Measurements from ENCODE around the gene APIP. TPM values are rescaled to one million over a fixed set of nuclear protein-coding genes. Genes with fewer than 3 reads are reported as not detected.

APIP gene
- total RNA-seq, 4 donors from 2014 or later = 28.8 to 54.9 (median 33.6) TPM

- no peak for ATAC-seq
- Histone ChIP-seq H3K27me3 (no peaks in the 10 kb centered on the region), H3K36me3 (no peaks in the 10 kb centered on the region), H3K9me3 (no peaks in the 10 kb centered on the region), H3K27ac (no peak overlapping the region), H3K4me3 (no peak overlapping the region), H3K4me1 (no peaks in the 10 kb centered on the region)
- TF ChIP-seq POLR2A (IDR thresholded peaks at IDR 0.05) (no peak), POLR2AphosphoS5 (IDR thresholded peaks at IDR 0.05) (no peak), EP300 (IDR thresholded peaks at IDR 0.05) (no peak), CTCF (IDR thresholded peaks at IDR 0.05) (no peak)
- WGBS, 2 donors (ENCODE audit: low coverage in 1 of 2) = 71 to 100% methylated on average over 2 of the region's 2 CpGs
Observed at GRCh38 chr11:34857463-34857862, 58.7 kb downstream of the APIP start.

- TF ChIP-seq POLR2AphosphoS5 (IDR thresholded peaks at IDR 0.05) (no peak), EP300 (IDR thresholded peaks at IDR 0.05) (no peak), POLR2A (IDR thresholded peaks at IDR 0.05) (no peak), CTCF (IDR thresholded peaks at IDR 0.05) (no peak)
- no peak overlapping the region for H3K27ac ChIP-seq
- H3K27me3 ChIP-seq = no peaks in the 10 kb centered on the region
- H3K4me1 ChIP-seq = no peaks in the 10 kb centered on the region
- H3K9me3 ChIP-seq = no peaks in the 10 kb centered on the region
- ATAC-seq = no peak
- 29 to 31% methylated on average over 1 of the region's 1 CpG for WGBS, 2 donors (ENCODE audit: low coverage in 1 of 2)
- H3K4me3 ChIP-seq = no peak overlapping the region
- H3K36me3 ChIP-seq = no peaks in the 10 kb centered on the region
Observed at GRCh38 chr11:34856251-34856650, 59.9 kb downstream of the APIP start.

- WGBS, 2 donors (ENCODE audit: low coverage in 1 of 2) = 67 to 75% methylated on average over 3 of the region's 3 CpGs
- H3K9me3 ChIP-seq = no peaks in the 10 kb centered on the region
- H3K27ac ChIP-seq = no peak overlapping the region
- ATAC-seq = no peak
- no peak overlapping the region for H3K4me3 ChIP-seq
- H3K4me1 ChIP-seq = no peaks in the 10 kb centered on the region
- H3K27me3 ChIP-seq = no peaks in the 10 kb centered on the region
- no peaks in the 10 kb centered on the region for H3K36me3 ChIP-seq
- TF ChIP-seq CTCF (IDR thresholded peaks at IDR 0.05) (no peak), POLR2AphosphoS5 (IDR thresholded peaks at IDR 0.05) (no peak), POLR2A (IDR thresholded peaks at IDR 0.05) (no peak), EP300 (IDR thresholded peaks at IDR 0.05) (no peak)
Observed at GRCh38 chr11:34855754-34856095, 60.5 kb downstream of the APIP start.

GRCh38 chr11:34855021-34855753 is 61.0 kb downstream of the APIP start:
- H3K27me3 ChIP-seq = no peaks in the 10 kb centered on the region

More at GRCh38 chr11:34855021-34855753, 61.0 kb downstream of the APIP start:
- WGBS, 2 donors (ENCODE audit: low coverage in 1 of 2) = 90% methylated on average over 2 to 5 of the region's 5 CpGs
- ATAC-seq = no peak
- H3K4me3 ChIP-seq = no peak overlapping the region
- no peaks in the 10 kb centered on the region for H3K4me1 ChIP-seq
- H3K27ac ChIP-seq = no peak overlapping the region
- H3K36me3 ChIP-seq = no peaks in the 10 kb centered on the region
- H3K9me3 ChIP-seq = no peaks in the 10 kb centered on the region
- TF ChIP-seq POLR2AphosphoS5 (IDR thresholded peaks at IDR 0.05) (no peak), EP300 (IDR thresholded peaks at IDR 0.05) (no peak), CTCF (IDR thresholded peaks at IDR 0.05) (no peak), POLR2A (IDR thresholded peaks at IDR 0.05) (no peak)
